Measurements from ENCODE around the gene ALPL.
"Not testable (repeated sequence)": the region's sequence is repeated elsewhere in the genome, so short reads cannot be mapped to it uniquely, and the experiment has no call there.

ALPL gene

DNA sequence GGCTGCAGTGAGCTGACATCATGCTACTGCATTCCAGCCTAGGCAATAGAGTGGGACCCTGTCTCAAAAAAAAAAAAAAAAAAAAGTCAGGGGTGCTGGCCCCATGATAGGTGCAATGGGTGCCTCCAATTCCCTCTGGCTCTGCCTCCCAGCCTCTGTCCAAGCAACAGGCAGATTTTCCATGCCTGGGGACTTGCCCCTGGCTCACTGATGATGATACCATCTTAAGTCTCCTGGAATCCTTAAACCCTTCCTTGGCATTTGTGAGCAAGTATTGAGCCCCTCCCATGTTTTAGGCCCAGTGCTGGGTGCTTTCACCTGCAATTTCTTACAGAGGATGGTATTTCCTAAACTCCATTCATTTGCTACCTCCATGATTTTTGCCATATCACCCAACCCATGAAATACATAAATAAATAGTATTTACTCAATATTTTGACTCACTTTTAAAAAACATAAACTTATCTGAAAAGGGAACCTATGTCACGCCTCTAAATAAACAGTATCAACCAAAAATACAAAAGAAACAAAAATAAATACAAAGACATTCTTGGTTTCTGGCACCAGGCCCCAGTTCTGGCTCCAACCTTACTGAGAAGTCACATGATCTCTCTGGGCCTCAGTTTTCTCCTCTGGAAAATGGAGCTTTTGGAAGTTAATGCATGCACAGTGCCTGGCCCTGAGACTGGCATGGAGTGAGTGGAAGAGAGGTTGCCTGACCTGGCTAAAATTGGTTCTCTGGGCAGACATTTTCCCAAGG, 1.5 kb upstream of the ALPL start:
- no peak for DNase-seq (ENCODE audit: low read depth)

DNA sequence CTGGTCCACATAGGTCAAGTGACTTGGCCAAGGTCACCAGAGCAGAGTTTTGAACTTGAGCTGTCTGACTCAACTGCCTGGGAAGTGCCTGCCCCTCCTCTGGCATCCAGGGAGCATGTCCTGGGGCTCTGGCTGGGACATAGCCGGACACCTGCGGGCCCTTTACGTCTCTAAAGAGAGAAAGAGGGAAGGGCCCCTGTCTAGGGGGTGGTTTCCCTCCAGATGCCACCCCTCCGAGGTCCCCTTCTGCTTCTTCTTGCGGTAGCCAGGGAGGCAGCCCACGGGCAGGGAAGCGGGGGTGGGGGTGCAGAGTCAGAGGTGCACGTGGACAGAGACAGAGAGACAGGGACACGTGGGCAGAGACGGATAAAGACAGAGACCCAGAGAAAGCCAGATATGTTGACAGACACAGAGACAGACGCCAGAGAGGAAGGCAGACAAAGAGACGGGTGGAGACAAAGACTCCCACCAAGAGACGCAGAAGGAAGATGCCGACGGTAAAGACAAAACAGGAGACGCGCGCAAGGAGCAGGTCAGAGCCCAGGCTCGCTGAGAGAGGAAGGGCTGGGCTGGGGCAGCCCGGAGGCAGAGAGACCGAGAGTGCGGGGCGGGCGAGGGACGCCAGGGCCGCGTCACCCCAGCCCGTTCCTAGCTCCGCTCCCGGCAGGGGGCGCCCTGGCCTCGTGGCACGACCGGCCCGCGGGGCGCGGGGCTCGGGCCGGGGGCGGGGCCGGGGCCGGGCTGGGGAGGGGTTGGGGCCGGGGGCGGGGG, 458 bp upstream of the ALPL start:
- DNase-seq (ENCODE audit: low read depth) = no peak

- no peak for DNase-seq (ENCODE audit: low read depth)
These were observed 880 bp downstream of the ALPL start for GRCh38 chr1:21510113-21510493.

- DNase-seq (ENCODE audit: low read depth) = peak; percentile 35
These were observed 1.8 kb downstream of the ALPL start for GRCh38 chr1:21510885-21511578.

DNA sequence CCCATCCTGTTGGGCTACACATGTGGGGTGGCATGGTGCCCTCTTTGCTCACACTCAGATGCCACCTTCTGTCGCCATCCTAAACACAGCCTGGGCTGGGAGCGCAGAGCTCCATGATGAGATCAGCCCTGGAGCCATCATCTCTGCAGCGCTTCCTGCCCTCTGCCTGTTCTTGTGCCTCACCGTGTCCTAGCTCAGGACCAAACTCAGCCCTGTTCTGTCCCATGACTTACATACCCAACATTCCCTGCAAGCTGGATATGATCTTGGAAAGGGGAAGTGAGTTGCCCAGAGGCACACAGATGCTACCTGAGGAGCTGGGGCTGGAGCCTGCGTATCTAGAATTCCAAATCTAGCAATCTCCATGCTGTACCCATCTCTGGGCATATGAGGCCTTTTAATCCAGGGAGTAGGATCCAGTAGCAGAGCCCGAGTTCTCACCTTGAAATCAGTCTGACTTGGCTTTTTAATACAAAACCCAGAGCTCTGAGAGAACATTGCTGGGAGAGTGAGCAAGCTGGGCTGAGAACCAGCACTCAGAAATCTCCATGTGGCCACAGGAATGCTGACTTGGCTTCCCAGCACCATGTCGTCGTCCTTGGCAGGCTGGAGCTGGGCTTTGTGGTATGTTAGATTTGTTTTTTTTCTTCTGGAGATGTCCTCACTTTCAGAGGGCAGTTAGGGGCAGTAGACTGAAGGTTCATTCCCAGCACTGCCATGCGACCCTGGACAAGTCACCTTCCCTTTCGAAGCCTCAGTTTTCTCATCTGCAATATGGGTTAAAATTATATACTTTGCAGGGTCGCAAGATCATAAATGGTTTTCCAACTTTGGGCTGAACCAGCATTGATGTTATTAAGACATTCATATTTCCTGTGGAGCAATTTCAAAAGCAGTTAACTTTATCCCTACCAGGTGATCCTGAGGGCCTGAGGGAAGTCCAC, 2.6 kb downstream of the ALPL start:
- DNase-seq (ENCODE audit: low read depth) = peak; percentile 97

DNA sequence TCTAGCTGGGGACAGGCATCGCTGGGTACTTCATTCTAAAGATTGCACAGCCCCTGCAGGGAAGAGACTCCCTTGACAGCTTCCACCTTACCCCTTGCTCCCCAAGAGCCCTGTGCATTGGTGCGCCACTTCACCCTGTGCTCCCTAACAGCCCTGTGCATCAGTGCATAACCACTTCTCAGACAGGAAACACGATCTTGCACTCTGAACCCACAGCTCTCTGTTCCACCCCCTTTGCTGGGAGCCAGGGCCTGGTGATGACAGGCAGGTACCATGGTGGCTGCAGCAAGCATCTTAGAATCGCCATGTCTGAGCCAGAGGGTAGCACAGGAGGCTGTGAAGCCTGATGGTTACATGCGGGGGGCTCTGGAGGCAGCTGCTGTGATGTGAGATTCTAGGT, 5.0 kb downstream of the ALPL start:
- DNase-seq (ENCODE audit: low read depth) = no peak

DNA sequence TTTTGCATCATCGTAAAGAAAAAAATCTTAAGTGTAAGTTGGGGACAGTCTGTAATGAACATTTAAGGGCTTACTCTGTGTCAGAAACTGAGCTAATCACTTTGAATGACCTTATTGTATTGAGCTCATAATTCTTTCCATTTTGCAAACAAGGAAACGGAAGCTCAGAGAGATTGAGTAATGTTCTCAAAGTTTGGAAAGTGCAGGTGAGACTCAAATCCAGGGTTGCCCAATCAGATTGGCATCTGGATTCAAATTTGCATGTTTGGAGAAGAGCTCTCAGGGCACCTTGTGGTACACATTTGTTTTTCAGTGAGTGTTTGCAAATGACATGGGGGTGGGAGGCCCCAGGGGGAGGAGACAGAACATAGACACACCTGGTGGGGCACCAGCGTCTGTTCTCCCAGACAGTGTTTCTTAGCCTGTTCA, 8.0 kb downstream of the ALPL start:
- no peak for DNase-seq (ENCODE audit: low read depth)

GRCh38 chr1:21517660-21518480, 8.6 kb downstream of the ALPL start:
- DNase-seq (ENCODE audit: low read depth) = no peak

DNA sequence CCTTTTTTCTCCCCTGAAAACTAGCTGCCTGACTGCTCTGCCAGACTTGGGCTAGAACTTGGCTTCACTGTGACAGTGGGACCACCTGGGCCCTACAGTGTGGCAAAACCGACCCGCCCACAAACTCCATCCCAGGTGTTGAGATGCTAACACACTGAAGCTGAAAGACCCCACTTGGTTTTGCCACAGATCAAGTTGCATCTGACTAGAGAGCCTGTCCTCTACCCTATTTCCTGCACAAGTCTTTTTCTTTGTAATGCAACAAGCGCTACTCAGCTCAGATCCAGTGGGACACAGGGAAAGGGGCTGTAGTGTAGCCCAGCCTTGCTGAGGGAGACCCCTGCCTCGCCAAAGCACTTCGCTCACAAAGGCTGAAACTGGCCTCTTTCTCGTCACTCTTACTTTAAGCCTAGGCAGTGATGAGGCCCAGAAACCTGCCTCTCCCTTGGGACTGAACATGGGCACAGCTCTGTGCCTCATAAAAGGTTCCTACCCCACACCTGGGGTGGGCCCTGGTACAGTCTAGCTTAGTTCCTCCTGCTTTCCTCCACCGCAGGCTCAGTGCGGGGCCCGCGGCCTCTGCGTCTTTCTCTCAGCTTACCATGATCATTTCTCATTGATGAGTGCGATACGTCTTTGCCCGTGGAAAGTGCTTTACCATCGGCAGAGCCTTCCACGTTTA, 9.7 kb downstream of the ALPL start:
- no peak for DNase-seq (ENCODE audit: low read depth)

DNA sequence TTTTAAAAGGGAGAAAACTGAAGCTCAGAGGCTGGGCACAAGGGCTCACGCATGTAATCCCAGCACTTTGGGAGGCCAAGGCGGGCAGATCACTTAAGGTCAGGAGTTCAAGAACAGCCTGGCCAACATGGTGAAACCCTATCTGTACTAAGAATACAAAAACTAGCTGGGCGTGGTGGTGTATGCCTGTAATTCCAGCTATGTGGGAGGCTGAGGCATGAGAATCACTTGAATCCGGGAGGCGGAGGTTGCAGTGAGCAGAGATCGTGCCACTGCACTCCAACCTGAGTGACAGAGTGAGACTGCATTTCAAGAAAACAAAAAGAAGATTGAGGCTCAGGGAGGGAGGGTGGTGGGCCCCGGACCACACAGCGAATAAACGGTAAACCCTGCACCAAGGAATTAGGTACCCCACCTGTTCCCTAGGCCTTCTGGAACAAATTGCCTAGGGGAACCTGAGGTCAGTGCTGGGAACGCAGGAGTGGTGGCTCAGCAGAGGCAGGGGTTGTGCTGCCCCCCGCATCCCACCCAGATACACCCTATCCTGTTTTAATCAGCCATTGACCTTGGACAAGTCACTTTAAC, 10.4 kb downstream of the ALPL start:
- DNase-seq (ENCODE audit: low read depth) = not testable (repeated sequence)

DNA sequence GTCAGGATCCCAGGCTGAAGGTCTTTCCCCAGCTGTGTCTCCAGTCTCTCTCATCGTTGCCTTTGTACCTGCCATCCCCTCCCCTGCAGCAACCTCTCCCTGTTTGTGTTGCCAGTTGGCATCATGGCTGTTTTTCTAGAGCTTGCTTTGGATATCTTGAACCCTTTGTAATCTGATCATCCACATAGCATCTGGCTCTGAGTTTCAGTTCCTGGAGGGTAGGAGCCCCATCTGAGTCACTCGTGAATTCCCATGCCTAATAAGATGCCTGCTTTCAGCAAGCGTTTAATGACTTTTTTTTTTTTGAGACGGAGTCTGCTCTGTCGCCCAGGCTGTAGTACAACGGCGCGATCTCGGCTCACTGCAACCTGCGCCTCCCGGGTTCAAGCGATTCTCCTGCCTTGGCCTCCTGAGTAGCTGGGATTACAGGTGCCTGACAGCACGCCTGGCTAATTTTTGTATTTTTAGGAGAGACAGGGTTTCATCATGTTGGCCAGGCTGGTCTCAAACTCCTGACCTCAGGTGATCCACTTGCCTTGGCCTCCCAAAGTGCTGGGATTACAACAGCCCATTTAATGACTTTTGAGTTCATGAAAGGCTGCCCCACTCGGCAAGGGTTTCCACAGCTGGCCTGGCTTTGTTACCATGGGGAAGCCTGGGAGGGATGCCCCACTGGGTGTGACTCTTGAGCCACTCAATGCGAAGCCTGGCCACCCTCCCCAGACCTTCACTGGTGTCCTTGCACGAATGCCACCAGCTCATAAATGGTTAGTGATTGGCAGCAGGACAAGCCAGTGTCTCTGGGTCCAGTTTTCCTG, 11.9 kb downstream of the ALPL start:
- peak; percentile 39 for DNase-seq (ENCODE audit: low read depth)

GRCh38 chr1:21521717-21522060, 12.5 kb downstream of the ALPL start:
- DNase-seq (ENCODE audit: low read depth) = no peak

- DNase-seq (ENCODE audit: low read depth) = no peak
These were observed 13.4 kb downstream of the ALPL start for GRCh38 chr1:21522525-21523038.

DNA sequence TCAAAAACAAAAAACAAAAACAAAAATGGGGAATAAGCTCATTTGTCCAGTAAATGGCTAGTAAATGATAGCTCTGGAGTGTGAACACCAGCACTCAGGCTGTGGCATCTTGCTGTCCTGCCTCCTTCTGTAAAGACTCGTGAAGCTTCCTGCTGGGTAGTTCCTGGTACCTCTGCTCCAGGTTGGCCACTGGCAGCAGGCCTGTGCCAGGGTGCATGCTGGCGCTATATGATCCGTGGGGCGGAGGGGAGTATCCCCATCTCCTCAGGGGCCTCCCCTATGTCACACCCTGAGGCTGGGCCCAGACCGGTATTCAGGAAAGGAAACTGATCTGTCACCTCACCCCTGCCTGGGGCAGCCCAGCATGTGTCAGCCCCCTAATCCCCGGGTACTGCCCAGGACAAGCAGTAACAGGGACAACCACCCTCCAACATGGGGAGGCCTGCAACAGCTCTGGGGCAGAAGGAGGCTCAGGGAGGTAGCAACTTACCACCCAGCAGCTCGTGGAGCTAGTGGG, 14.1 kb downstream of the ALPL start:
- no peak for DNase-seq (ENCODE audit: low read depth)

GRCh38 chr1:21524220-21524619, 15.0 kb downstream of the ALPL start:
- DNase-seq (ENCODE audit: low read depth) = no peak

DNA sequence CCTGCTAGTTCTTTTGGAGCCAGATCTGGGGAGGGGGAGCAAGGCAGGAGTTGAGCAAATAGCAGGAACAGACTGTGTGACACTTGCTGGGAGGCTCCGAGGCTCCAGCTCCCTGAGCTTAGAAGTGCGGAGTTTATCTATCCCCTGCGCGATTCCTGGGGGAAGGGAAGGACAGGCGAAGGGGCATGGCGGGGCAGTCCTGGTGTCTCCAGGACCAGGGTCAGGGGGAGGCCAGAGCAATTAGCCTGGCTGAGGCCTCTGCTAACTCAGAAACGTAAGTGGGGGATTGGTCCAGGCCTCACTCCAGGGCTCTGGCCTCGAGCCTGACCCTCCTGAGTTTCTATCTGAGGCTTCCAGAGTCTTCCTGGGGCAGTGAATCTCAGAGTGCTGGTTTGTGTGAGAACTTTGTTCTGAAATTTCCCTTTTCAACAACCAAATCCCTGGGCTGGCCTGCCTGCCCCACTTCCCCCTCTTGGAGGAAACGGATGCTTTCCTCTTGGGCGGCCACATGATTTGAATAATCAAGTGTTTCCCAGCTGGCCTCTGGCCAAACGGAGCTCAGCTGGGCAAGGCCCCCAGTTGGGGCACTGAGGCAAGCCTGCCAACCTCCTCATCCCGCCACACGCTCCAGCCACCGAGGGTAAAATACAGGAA, 15.6 kb downstream of the ALPL start:
- DNase-seq (ENCODE audit: low read depth) = no peak

DNA sequence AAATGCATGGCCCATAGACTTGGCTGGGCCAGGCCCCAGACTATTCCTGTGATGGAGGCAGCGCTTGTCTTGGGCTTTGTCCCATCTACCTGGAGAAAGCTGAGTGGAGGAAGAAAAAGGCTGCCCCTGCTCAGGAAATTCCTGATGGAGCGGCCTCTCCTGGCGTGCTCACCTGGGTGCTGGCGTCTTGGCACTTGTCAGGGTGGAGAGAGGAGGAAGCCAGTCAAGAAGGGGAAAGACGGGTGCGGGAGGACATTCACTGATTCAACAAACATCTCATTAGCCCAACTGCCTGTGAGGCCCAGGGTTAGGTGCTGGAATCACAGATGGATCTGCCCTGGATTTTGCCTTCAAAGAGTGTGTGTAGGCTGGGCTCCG, 16.1 kb downstream of the ALPL start:
- DNase-seq (ENCODE audit: low read depth) = no peak

DNA sequence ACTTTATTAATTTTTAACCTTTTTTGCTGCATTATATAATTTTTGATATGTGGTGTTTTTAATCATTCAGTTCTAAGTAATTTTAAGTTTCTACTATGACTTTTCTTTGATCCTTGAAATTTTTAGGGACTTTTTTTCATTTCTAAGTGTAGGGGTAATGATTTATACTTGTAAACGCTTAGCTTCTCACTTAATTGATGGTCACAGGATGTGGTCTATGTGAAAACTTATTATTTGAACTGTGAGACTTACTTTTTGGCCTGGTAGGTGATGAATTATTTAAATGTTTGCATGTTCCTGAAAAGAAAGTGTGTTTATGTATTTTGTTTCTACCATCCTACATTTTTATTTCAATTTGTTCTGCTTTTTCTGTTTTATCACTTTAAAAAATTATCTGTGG, 17.2 kb downstream of the ALPL start:
- DNase-seq (ENCODE audit: low read depth) = no peak

Data from amniotic epithelial cell (primary cell).